HCT116 (cell line): ENCODE measurements around the gene ZMYND10. TPM values are rescaled to one million over a fixed set of nuclear protein-coding genes. Genes with fewer than 3 reads are reported as not detected.

Source experiments
- ATAC-seq: fragments of 200-7000 bp; cut with Tn5 transposase; 2 replicates; pipeline ENCODE4 v1.9.1; 2020; ENCODE audit warnings: mild to moderate bottlenecking, moderate library complexity
- BruUV-seq: library from RNA; stranded (reverse); fragments of 400-500 nt; replicated peaks from 2 replicates; lab custom pipeline; 2021; lab: Mats Ljungman, UMichigan
- CTCF ChIA-PET: fragments of 300-600 bp; sonication (Branson Sonifier 250); formaldehyde crosslinking; loops from one replicate; lab custom pipeline; 2021; ENCODE audit warnings: antibody characterized with exemption; lab: Charles Lee
- POLR2A ChIA-PET: fragments of 300-600, 350-600 bp; sonication (Branson Sonifier 250); formaldehyde crosslinking; loops from one replicate; lab custom pipeline; 2021; ENCODE audit warnings: antibody characterized with exemption; lab: Charles Lee
- RAD21 ChIA-PET, 2 experiments: fragments of 300-600 bp; sonication (Branson Sonifier 250); formaldehyde crosslinking; loops; one replicate each; lab custom pipeline; 2023; ENCODE audit warnings: low total read pairs in 2 of 2; ENCODE audit not compliant: uncharacterized antibody in 2 of 2, unreplicated experiment in 2 of 2, low non-redundant PET in 1 of 2; lab: Charles Lee
- DNase-seq: peaks from one replicate; pipeline ENCODE4 v3.0.0-alpha.2; 2010; ENCODE audit warnings: low read depth, low spot score
- H2AFZ ChIP-seq: fragments of 200-600 bp; shearing (Covaris generic), sonication (generic); 2 replicates; pipeline ENCODE4 v1.6.1; 2017; ENCODE audit warnings: low read depth, mixed run types, mixed read lengths, antibody characterized with exemption, low read length; ENCODE audit not compliant: poor library complexity, severe bottlenecking
- H3K27ac ChIP-seq: 2 replicates; pipeline ENCODE4 v1.5.1; 2012; ENCODE audit warnings: low read depth, low read length
- H3K27me3 ChIP-seq: fragments of 200-600 bp; sonication (generic); 2 replicates; pipeline ENCODE4 v1.6.1; 2016; ENCODE audit warnings: mixed run types, low read length, mixed read lengths; ENCODE audit not compliant: insufficient read depth
- H3K36me3 ChIP-seq, 2 experiments: fragments of 200-500 bp in 1 of 2; fragments of 200-600 bp in 1 of 2; sonication (Bioruptor generic) in 1 of 2; sonication (generic) in 1 of 2; 2 replicates each; pipeline versions ENCODE4 v1.5.1 to v1.6.1; 2014 to 2016; ENCODE audit warnings: low read length in 2 of 2, inconsistent platforms in 1 of 2, mixed read lengths in 1 of 2, mixed run types in 1 of 2; ENCODE audit not compliant: insufficient read depth in 2 of 2, control insufficient read depth in 1 of 2
- H3K4me1 ChIP-seq, 2 experiments: fragments of 200-600 bp in 1 of 2; sonication (generic) in 1 of 2; 2 replicates each; pipeline versions ENCODE4 v1.5.1 to v1.6.1; 2012 to 2017; ENCODE audit warnings: low read length in 2 of 2, inconsistent platforms in 1 of 2, mild to moderate bottlenecking in 1 of 2, mixed read lengths in 1 of 2, mixed run types in 1 of 2, moderate library complexity in 1 of 2; ENCODE audit not compliant: insufficient read depth in 2 of 2, control insufficient read depth in 1 of 2
- H3K4me2 ChIP-seq: fragments of 200-600 bp; sonication (generic); 2 replicates; pipeline ENCODE4 v1.6.1; 2017; ENCODE audit warnings: mixed run types, low read length, mixed read lengths
- H3K4me3 ChIP-seq, 2 experiments: fragments of 200-600 bp in 1 of 2; sonication (generic) in 1 of 2; replicated peaks in 1 of 2; 2 replicates each; pipeline ENCODE4 v1.5.1; 2011 to 2016; ENCODE audit warnings: low read length in 2 of 2, control low read depth in 1 of 2, low read depth in 1 of 2, mild to moderate bottlenecking in 1 of 2, mixed read lengths in 1 of 2, mixed run types in 1 of 2
- H3K79me2 ChIP-seq: fragments of 200-600 bp; sonication (generic); 2 replicates; pipeline ENCODE4 v1.6.1; 2017; ENCODE audit warnings: mild to moderate bottlenecking, mixed run types, low read length, moderate library complexity, mixed read lengths; ENCODE audit not compliant: insufficient read depth
- H3K9ac ChIP-seq: fragments of 200-600 bp; sonication (generic); 2 replicates; pipeline ENCODE4 v1.6.1; 2016; ENCODE audit warnings: low read length, mixed read lengths
- H3K9me2 ChIP-seq: fragments of 200-600 bp; sonication (generic), shearing (Covaris generic); 2 replicates; pipeline ENCODE4 v1.6.1; 2017; ENCODE audit warnings: mixed run types, mild to moderate bottlenecking, moderate library complexity; ENCODE audit not compliant: insufficient read depth
- H3K9me3 ChIP-seq, 2 experiments: fragments of 200-500 bp in 1 of 2; fragments of 200-600 bp in 1 of 2; sonication (Bioruptor generic) in 1 of 2; sonication (generic) in 1 of 2; 2 replicates each; pipeline ENCODE4 v1.6.1; 2014 to 2017; ENCODE audit warnings: low read length in 2 of 2, mixed read lengths in 2 of 2, inconsistent platforms in 1 of 2, low read depth in 1 of 2, mild to moderate bottlenecking in 1 of 2, mixed run types in 1 of 2, moderate library complexity in 1 of 2; ENCODE audit not compliant: control insufficient read depth in 1 of 2, insufficient read depth in 1 of 2
- H4K20me1 ChIP-seq: fragments of 200-600 bp; sonication (generic), shearing (Covaris generic); 2 replicates; pipeline ENCODE4 v1.6.1; 2017; ENCODE audit warnings: mixed run types, mild to moderate bottlenecking, moderate library complexity; ENCODE audit not compliant: insufficient read depth
- CEBPB ChIP-seq: IDR thresholded peaks from 2 replicates; pipeline ENCODE4 v1.6.1; 2012; ENCODE audit warnings: low read depth
- FOSL1 ChIP-seq: IDR thresholded peaks from 2 replicates; pipeline ENCODE4 v1.6.1; 2012; ENCODE audit warnings: low read depth
- POLR2A ChIP-seq: IDR thresholded peaks from 2 replicates; pipeline ENCODE4 v1.7.0; 2011; ENCODE audit warnings: borderline replicate concordance; ENCODE audit not compliant: insufficient read depth, insufficient read length; ENCODE audit errors: extremely low read depth
- POLR2AphosphoS5 ChIP-seq: IDR thresholded peaks from 2 replicates; pipeline ENCODE4 v1.6.1; 2011; ENCODE audit warnings: mild to moderate bottlenecking, low read depth, low read length, moderate library complexity
- YY1 ChIP-seq: IDR thresholded peaks from 2 replicates; pipeline ENCODE4 v1.6.1; 2011; ENCODE audit warnings: low read length, low read depth, moderate library complexity, mild to moderate bottlenecking; ENCODE audit not compliant: insufficient replicate concordance; ENCODE audit errors: extremely low read depth
- ZFX ChIP-seq: fragments of 450-650 bp; IDR thresholded peaks from 2 replicates; pipeline ENCODE4 v1.6.1; 2017
- intact Hi-C: fragments of 100-400 bp; cut with micrococcal nuclease; formaldehyde crosslinking; loops from 2 replicates; pipeline ENCODE4 v1.10.0; 2022
- total RNA-seq: library from RNA; stranded (reverse); gene quantifications from one replicate; pipeline ENCODE4 v1.2.1, GENCODE V29; 2021; ENCODE audit not compliant: unreplicated experiment
- TF ChIP-seq, protein P1 (sequence below), 3 experiments: fragments of 200-600 bp in 1 of 3; sonication (generic) in 1 of 3; IDR thresholded peaks in 2 of 3; conservative IDR thresholded peaks in 1 of 3; 2 replicates each; pipeline ENCODE4 v1.5.1; 2012 to 2017; ENCODE audit warnings: low read depth in 2 of 3, low read length in 2 of 3, antibody characterized with exemption in 1 of 3, borderline replicate concordance in 1 of 3, control low read depth in 1 of 3, mild to moderate bottlenecking in 1 of 3, mixed read lengths in 1 of 3, mixed run types in 1 of 3, moderate library complexity in 1 of 3; ENCODE audit not compliant: insufficient read depth in 1 of 3

Gene ZMYND10
- total RNA-seq, 1 experiment from 2014 or later = 3.3 TPM

DNA sequence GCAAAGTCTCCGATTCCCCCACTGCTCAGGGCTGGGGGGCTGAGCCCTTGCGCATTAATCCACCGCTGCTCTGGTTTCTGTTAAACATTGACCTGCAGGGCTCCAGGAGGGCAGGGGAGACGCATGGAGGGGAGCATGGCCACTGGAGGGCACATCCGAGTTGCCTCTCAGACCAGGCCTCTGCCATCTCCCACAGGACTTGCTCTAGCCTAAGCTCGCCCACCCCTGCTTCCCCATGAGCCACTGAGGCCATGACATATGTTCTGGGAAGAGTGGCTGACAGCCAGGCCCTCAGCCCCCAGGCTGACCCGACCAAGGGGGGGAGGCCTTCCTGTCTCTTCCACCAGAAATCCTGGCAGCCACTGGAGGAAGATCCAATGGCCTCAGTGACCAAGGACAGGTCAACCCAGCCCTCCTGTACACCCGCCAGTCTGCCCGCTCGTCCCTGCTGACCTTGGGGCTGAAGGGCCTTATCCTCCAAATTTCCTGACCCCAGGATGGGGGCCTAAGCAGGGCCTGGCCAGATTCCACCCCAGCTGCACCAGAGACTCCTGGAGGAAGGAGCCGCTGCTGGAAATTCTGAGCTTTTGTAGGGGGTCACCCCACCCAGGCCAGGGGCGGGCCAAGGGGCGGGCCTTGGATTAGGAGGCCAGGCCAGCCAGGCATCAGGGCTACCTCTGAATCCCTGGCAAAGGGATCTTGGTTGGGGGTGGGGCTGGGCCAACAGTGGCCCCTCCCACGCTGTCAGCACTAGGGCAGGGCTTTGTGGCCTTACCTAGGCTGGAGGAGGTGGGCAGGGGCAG lies 42.3 kb downstream of the ZMYND10 start, which contains the start of gene HYAL1:
TSS of gene HYAL1 (minus strand) at position 562 of the 803 bp plus-strand sequence. CDS start 618 bp downstream, outside the sequence.
- TF ChIP-seq YY1 (no peak), POLR2A (peak; percentile 30), POLR2AphosphoS5 (peak; percentile 83), CEBPB (no peak), FOSL1 (no peak), ZFX (no peak)
- TF ChIP-seq, protein P1, sequence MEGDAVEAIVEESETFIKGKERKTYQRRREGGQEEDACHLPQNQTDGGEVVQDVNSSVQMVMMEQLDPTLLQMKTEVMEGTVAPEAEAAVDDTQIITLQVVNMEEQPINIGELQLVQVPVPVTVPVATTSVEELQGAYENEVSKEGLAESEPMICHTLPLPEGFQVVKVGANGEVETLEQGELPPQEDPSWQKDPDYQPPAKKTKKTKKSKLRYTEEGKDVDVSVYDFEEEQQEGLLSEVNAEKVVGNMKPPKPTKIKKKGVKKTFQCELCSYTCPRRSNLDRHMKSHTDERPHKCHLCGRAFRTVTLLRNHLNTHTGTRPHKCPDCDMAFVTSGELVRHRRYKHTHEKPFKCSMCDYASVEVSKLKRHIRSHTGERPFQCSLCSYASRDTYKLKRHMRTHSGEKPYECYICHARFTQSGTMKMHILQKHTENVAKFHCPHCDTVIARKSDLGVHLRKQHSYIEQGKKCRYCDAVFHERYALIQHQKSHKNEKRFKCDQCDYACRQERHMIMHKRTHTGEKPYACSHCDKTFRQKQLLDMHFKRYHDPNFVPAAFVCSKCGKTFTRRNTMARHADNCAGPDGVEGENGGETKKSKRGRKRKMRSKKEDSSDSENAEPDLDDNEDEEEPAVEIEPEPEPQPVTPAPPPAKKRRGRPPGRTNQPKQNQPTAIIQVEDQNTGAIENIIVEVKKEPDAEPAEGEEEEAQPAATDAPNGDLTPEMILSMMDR (IDR thresholded peaks at IDR 0.05 in 2 of 3, conservative IDR thresholded peaks at IDR 0.05 in 1 of 3; ENCODE audit: borderline replicate concordance in 1 of 3, insufficient read depth in 1 of 3, low read depth in 2 of 3, low read length in 2 of 3) = peak in 2 of 3 experiments; percentile 35 to 46; a peak in 4 of 6 replicates
- BruUV-seq = TSS peak; percentile 65
- POLR2A ChIA-PET = interaction anchor here (0.9 to 1.4 kb wide), 3 partner anchors 11 to 14 kb away, joined by 4 to 5 read pairs (median 4); partner anchors contain the start of gene IFRD2
- no peak within 1 kb of the TSS for H2AFZ ChIP-seq
- intact Hi-C loops = loop anchor here (1.0 kb wide), 1 partner anchor 21 kb away; no protein-coding TSS in a partner anchor
- peak within 1 kb of the TSS; percentile 27 to 37 for H3K4me3 ChIP-seq
- H3K9me2 ChIP-seq = no peaks in the 10 kb centered on the region
- CTCF ChIA-PET = interaction anchor here (0.6 to 2.7 kb wide), 4 partner anchors 14 to 39 kb away, joined by 3 to 14 read pairs (median 6); no protein-coding TSS in a partner anchor
- peaks cover 3% of the 10 kb centered on the region; the same call in 1 of the 2 replicates for H3K79me2 ChIP-seq
- peak; percentile 61 for DNase-seq
- peak within 1 kb of the TSS; percentile 70 for H3K27ac ChIP-seq
- H3K36me3 ChIP-seq = no peaks in the 10 kb centered on the region
- RAD21 ChIA-PET = interaction anchor here in 1 of 2 experiments (0.6 kb wide), 1 partner anchor 21 kb away, joined by 3 read pairs; no protein-coding TSS in a partner anchor
- H3K27me3 ChIP-seq = no peaks in the 10 kb centered on the region
- H3K9me3 ChIP-seq = no peaks in the 10 kb centered on the region
- no peaks in the 10 kb centered on the region for H4K20me1 ChIP-seq
- peak within 1 kb of the TSS; percentile 72 for H3K4me2 ChIP-seq
- ATAC-seq = peak; percentile 41
- peak within 1 kb of the TSS; percentile 49 for H3K9ac ChIP-seq
- peaks cover 21 to 47% of the 10 kb centered on the region in 2 experiments for H3K4me1 ChIP-seq
